ENCODE data around the gene RELT. TPM values are rescaled to one million over a fixed set of nuclear protein-coding genes. Genes with fewer than 3 reads are reported as not detected.

The RELT gene
- total RNA-seq, 1 donor from 2014 or later = 3.5 TPM

DNA sequence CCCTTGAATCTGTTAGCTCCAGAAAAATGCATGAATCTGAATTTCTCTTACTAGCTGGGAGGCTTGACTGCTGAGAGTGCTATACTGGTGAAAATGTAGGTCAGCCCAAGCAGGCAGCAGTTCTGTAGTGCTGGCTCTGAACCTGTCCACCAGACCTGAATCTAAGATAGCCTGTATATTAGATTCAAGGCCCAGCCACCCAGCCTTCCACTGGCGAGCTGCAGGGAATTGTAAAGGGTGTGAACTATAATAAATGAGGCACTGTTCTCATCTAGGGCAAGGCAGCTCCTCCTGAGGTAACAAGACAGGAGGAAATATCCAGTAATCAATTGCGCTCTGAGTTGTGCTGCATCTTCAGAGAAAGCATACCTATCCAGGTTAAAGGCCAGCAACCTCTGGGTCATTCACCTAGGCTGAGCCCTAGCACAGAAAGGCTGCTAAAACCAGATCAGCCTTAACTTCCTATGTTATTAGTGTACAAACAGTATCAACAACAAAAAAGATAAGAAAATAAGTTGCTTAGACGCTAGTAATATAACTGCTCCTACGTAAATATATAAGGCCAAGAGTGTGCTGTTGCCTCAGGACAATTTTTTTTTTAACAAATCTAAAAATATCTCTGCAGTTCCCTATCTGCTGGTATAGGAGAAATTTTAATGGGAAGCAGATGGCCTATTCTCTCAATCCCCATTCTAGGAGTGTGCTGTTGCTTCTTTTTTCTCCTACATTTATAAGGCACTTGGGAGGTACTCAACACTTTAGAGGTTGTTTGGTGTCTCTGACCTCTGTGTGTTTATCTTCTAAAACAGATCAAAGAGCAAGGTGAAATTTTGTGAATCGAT, 63.0 kb downstream of the RELT start:
- Mint-ChIP-seq H3K9me3 (ENCODE audit: low read depth) (no peaks in the 10 kb centered on the region), H3K4me3 (ENCODE audit: unreplicated experiment) (no peak overlapping the region), H3K27ac (ENCODE audit: unreplicated experiment) (peak overlapping the region; percentile 45), H3K27me3 (ENCODE audit: low read depth) (no peaks in the 10 kb centered on the region), H3K36me3 (ENCODE audit: low read depth) (peaks cover 3% of the 10 kb centered on the region), H3K4me1 (ENCODE audit: low read depth) (peaks cover 40% of the 10 kb centered on the region)
- TF ChIP-seq, protein P1, sequence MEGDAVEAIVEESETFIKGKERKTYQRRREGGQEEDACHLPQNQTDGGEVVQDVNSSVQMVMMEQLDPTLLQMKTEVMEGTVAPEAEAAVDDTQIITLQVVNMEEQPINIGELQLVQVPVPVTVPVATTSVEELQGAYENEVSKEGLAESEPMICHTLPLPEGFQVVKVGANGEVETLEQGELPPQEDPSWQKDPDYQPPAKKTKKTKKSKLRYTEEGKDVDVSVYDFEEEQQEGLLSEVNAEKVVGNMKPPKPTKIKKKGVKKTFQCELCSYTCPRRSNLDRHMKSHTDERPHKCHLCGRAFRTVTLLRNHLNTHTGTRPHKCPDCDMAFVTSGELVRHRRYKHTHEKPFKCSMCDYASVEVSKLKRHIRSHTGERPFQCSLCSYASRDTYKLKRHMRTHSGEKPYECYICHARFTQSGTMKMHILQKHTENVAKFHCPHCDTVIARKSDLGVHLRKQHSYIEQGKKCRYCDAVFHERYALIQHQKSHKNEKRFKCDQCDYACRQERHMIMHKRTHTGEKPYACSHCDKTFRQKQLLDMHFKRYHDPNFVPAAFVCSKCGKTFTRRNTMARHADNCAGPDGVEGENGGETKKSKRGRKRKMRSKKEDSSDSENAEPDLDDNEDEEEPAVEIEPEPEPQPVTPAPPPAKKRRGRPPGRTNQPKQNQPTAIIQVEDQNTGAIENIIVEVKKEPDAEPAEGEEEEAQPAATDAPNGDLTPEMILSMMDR (IDR thresholded peaks at IDR 0.05) = no peak
- no peak for DNase-seq (ENCODE audit: low spot score)

DNA sequence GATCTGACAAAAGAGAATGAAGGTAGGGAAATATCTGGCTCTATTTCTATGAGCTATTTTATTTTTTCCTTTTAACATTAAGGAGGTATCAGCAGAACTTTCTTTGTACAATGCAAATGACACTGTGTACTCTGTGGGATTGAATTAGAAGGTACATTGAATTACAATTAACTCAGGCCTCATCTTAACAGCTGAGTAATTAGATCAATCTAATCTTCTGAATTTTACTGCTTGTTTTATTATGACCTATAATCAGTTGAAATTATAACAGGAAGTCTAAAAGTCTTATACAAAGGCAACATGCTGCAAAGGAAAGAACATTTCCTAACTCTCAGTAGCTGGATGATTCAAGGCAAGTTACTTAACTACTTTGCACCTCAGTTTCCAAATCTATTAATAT, 69.8 kb downstream of the RELT start:
- no peak overlapping the region for H3K27ac Mint-ChIP-seq (ENCODE audit: unreplicated experiment)
- H3K4me1 Mint-ChIP-seq (ENCODE audit: low read depth) = peaks cover 29% of the 10 kb centered on the region
- no peak for DNase-seq (ENCODE audit: low spot score)
- no peaks in the 10 kb centered on the region for H3K9me3 Mint-ChIP-seq (ENCODE audit: low read depth)
- TF ChIP-seq, protein P1 (IDR thresholded peaks at IDR 0.05) = no peak
- no peak overlapping the region for H3K4me3 Mint-ChIP-seq (ENCODE audit: unreplicated experiment)
- H3K27me3 Mint-ChIP-seq (ENCODE audit: low read depth) = no peaks in the 10 kb centered on the region
- no peaks in the 10 kb centered on the region for H3K36me3 Mint-ChIP-seq (ENCODE audit: low read depth)

DNA sequence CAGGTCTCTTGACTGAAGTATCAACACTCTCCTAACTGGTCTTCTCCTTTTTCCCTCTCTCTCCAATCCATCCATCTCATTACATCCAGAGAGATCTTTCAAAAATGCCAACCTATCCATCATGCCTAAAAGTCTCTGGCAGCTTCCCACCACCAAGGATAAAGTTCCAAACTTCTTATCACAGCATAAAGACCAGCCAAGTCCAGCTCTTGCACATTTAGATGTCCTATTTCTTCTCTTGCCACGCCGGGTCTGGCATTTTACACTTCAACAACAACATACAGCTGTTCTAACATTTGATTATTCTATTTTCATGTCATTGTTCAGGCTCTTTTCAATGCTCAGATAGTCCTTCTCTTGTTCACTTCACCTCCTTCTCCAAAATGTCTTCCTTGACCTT, 70.6 kb downstream of the RELT start:
- Mint-ChIP-seq H3K4me1 (ENCODE audit: low read depth) (peaks cover 31% of the 10 kb centered on the region), H3K9me3 (ENCODE audit: low read depth) (no peaks in the 10 kb centered on the region), H3K36me3 (ENCODE audit: low read depth) (no peaks in the 10 kb centered on the region), H3K27ac (ENCODE audit: unreplicated experiment) (no peak overlapping the region), H3K27me3 (ENCODE audit: low read depth) (no peaks in the 10 kb centered on the region), H3K4me3 (ENCODE audit: unreplicated experiment) (no peak overlapping the region)
- DNase-seq (ENCODE audit: low spot score) = no peak
- TF ChIP-seq, protein P1 (IDR thresholded peaks at IDR 0.05) = no peak

Other genes starting within 250 kb of the RELT start
- gene FCHSD2, start 234.1 kb upstream of the RELT start, total RNA-seq = 38.7 to 69.5 TPM (median 66.8 TPM) in 3 replicates
- gene P2RY2, start 158.1 kb upstream of the RELT start, total RNA-seq = 0.32 TPM in 1 of 3 replicates, not detected in the others
- 0.20 TPM in 1 of 3 replicates, not detected in the others for gene P2RY6, start 104.1 kb upstream of the RELT start, total RNA-seq
- gene ARHGEF17, start 68.1 kb upstream of the RELT start, total RNA-seq = 82.4 to 114 TPM (median 113 TPM) in 3 replicates
- 53.7 to 62.4 TPM (median 58.0 TPM) in 3 replicates for gene FAM168A, start 221.7 kb downstream of the RELT start, total RNA-seq